Measurements from ENCODE around the gene METTL4.

The METTL4 gene

GRCh38 chr18:2515171-2515787 lies 56.0 kb downstream of the METTL4 start:
- no peak for DNase-seq

GRCh38 chr18:2513616-2514015 lies 57.7 kb downstream of the METTL4 start:
- DNase-seq, result no peak

GRCh38 chr18:2512059-2512458 lies 59.2 kb downstream of the METTL4 start:
- DNase-seq, result no peak

DNA sequence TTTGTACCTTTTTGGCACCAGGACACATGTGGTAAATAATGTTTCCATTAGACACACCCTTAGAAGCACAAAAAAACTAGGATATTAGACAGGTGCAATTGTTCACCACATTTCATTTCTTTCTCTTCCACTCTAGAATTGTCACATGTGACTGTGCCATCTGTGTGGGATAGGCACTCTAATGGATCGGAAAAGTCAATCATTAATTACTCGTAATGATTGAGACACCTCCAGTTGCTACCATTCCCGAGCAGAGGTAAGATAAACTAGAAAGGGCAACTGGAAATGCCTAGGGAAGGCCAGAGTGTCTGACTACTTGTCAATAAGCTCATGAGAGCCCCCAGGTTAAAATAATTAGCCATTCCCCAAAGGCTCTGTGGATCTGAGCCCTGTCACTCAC lies 59.9 kb downstream of the METTL4 start:
- no peak for DNase-seq

DNA sequence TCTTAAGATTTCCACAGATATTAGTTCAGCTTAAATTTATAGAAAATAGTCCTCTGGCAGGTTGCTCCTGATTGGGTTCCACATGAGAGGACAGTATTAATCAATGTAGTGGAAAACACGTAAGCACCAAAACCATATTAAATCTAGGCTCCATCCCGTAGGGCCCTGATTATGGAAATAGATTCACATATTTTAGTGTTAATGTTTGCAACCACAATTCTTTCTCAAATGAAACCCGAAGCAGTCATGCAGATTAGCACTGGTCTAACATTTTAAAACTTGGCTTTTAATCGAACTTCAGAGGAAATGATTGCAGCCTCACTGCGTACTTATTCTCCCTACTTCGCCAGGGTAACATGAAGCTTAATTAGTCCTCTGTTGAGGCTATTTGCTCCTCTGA lies 60.9 kb downstream of the METTL4 start:
- no peak for DNase-seq

DNA sequence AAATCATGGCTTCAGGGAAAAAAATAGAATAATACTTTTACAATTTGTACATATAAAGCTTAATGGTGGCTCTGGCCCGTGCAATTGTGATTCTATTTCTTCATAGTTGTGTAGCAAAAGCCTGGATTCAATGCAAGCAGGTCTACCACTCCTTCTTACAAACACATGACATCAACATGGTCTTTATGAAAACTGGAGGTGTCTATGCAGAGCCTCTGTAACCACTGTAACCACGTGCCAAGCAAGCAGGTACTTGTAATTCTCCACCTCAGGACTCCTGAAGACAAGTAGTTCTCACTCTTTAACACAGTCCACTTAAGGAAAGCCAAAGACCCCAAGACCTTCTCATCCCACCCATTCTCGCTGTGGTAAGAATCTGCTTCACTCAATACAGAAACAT lies 62.6 kb downstream of the METTL4 start:
- no peak for DNase-seq

DNA sequence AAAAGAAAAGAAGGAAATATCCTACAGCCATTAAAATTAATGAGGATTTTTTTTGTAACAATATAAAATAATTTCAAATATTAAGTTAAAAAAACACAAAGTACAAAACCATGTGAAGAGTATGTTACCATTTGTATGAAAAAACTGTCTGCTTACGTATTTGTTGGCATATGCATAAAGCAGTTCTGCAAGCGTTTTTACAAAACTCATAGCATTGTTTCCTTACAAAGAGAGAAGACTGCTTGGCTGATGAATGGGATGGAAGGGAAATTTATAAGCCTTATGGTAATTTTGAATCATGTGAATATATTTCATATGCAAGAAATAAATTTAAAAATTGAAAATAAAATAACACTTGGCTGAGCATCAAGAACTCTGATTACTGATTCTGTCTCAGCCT lies 63.1 kb downstream of the METTL4 start:
- no peak for DNase-seq

GRCh38 chr18:2504642-2505041 lies 66.7 kb downstream of the METTL4 start:
- DNase-seq, result no peak

GRCh38 chr18:2502880-2503279 lies 68.4 kb downstream of the METTL4 start:
- DNase-seq, result no peak

GRCh38 chr18:2502394-2502793 lies 68.9 kb downstream of the METTL4 start:
- no peak for DNase-seq

- no peak for DNase-seq
These were observed 73.5 kb downstream of the METTL4 start for GRCh38 chr18:2497797-2498196.

GRCh38 chr18:2495381-2495780 lies 75.9 kb downstream of the METTL4 start:
- no peak for DNase-seq

- no peak for DNase-seq
These were observed 76.4 kb downstream of the METTL4 start for GRCh38 chr18:2494921-2495320.
